ENCODE measurements around the gene ZNF8. TPM values are rescaled to one million over a fixed set of nuclear protein-coding genes. Genes with fewer than 3 reads are reported as not detected.
A peak's percentile ranks its signal among the peaks of the same experiment; 100 is the strongest.

The ZNF8 gene
- total and polyA plus RNA-seq, 2 donors from 2014 or later = 1.3 to 9.0 TPM

- H3K27ac ChIP-seq (ENCODE audit: low read depth in 2 of 2, low read length in 2 of 2) = no peak overlapping the region
Measured at GRCh38 chr19:58304255-58304654, 25.5 kb downstream of the ZNF8 start.

GRCh38 chr19:58304748-58305064, 26.0 kb downstream of the ZNF8 start:
- DNase-seq (no peak), FAIRE-seq (no peak)
- H3K27ac ChIP-seq (ENCODE audit: low read depth in 2 of 2, low read length in 2 of 2) = peak overlapping the region; percentile 48 to 97
- H3K4me3 ChIP-seq (ENCODE audit: low read length in 3 of 3) = peak overlapping the region; percentile 80 to 97 (median 94)
- intact Hi-C loops (cut with DNase I) = no loop called here
- peaks cover 6 to 11% (median 7%) of the 10 kb centered on the region in 3 donors for H3K36me3 ChIP-seq (ENCODE audit: control insufficient read depth in 2 of 3, insufficient read depth in 3 of 3, low read length in 3 of 3)
- TF ChIP-seq CTCF (IDR thresholded peaks at IDR 0.05; ENCODE audit: borderline replicate concordance, extremely low read depth, insufficient read depth) = no peak
- H3K27me3 ChIP-seq (ENCODE audit: control insufficient read depth, insufficient read depth, low read length) = no peaks in the 10 kb centered on the region
- peaks cover 0 to 10% (median 0%) of the 10 kb centered on the region in 3 donors for H3K4me1 ChIP-seq (ENCODE audit: control insufficient read depth in 2 of 3, insufficient read depth in 2 of 3, low read depth in 1 of 3, low read length in 3 of 3)
- no peaks in the 10 kb centered on the region for H3K9me3 ChIP-seq (ENCODE audit: control insufficient read depth in 2 of 3, insufficient read depth in 1 of 3, low read length in 3 of 3)
- H3K9ac ChIP-seq (ENCODE audit: low read length in 3 of 3) = peak overlapping the region; percentile 44 to 88 (median 70)

More at GRCh38 chr19:58304255-58304654, 25.5 kb downstream of the ZNF8 start:
- DNase-seq (peak in 1 of 5 donors; percentile 43), FAIRE-seq (no peak)
- no peaks in the 10 kb centered on the region for H3K27me3 ChIP-seq (ENCODE audit: control insufficient read depth, insufficient read depth, low read length)
- peaks cover 0 to 10% (median 0%) of the 10 kb centered on the region in 3 donors for H3K4me1 ChIP-seq (ENCODE audit: control insufficient read depth in 2 of 3, insufficient read depth in 2 of 3, low read depth in 1 of 3, low read length in 3 of 3)
- no peak overlapping the region for H3K9ac ChIP-seq (ENCODE audit: low read length in 3 of 3)
- H3K9me3 ChIP-seq (ENCODE audit: control insufficient read depth in 2 of 3, insufficient read depth in 1 of 3, low read length in 3 of 3) = no peaks in the 10 kb centered on the region
- peaks cover 6 to 11% (median 7%) of the 10 kb centered on the region in 3 donors for H3K36me3 ChIP-seq (ENCODE audit: control insufficient read depth in 2 of 3, insufficient read depth in 3 of 3, low read length in 3 of 3)
- no peak for TF ChIP-seq CTCF (IDR thresholded peaks at IDR 0.05; ENCODE audit: borderline replicate concordance, extremely low read depth, insufficient read depth)
- H3K4me3 ChIP-seq (ENCODE audit: low read length in 3 of 3) = peak overlapping the region in 2 of 3 donors; percentile 80 to 97
- intact Hi-C loops (cut with DNase I) = no loop called here

- peak; percentile 17 for TF ChIP-seq CTCF (IDR thresholded peaks at IDR 0.05; ENCODE audit: borderline replicate concordance, extremely low read depth, insufficient read depth)
- peaks cover 6 to 11% (median 7%) of the 10 kb centered on the region in 3 donors for H3K36me3 ChIP-seq (ENCODE audit: control insufficient read depth in 2 of 3, insufficient read depth in 3 of 3, low read length in 3 of 3)
- H3K9me3 ChIP-seq (ENCODE audit: control insufficient read depth in 2 of 3, insufficient read depth in 1 of 3, low read length in 3 of 3) = no peaks in the 10 kb centered on the region
- peak within 1 kb of the TSS; percentile 70 to 88 (median 87) for H3K9ac ChIP-seq (ENCODE audit: low read length in 3 of 3)
- DNase-seq = peak; percentile 96 to 99 (median 98)
- peaks cover 0 to 10% (median 0%) of the 10 kb centered on the region in 3 donors for H3K4me1 ChIP-seq (ENCODE audit: control insufficient read depth in 2 of 3, insufficient read depth in 2 of 3, low read depth in 1 of 3, low read length in 3 of 3)
- H3K27me3 ChIP-seq (ENCODE audit: control insufficient read depth, insufficient read depth, low read length) = no peaks in the 10 kb centered on the region
- peak; percentile 83 for FAIRE-seq
- H3K4me3 ChIP-seq (ENCODE audit: low read length in 3 of 3) = peak within 1 kb of the TSS; percentile 80 to 97 (median 94)
- H3K27ac ChIP-seq (ENCODE audit: low read depth in 2 of 2, low read length in 2 of 2) = peak within 1 kb of the TSS; percentile 88 to 97
- intact Hi-C loops (cut with DNase I) = no loop called here
Measured at GRCh38 chr19:58305065-58305931, 26.5 kb downstream of the ZNF8 start, which contains the start of gene ERVK3-1. Gene ERVK3-1, plus strand, starts transcription at chr19:58305377. Its CDS starts 6,792 bp downstream, at chr19:58312169.
